ENCODE results near the gene KLHL6. TPM values are rescaled to one million over a fixed set of nuclear protein-coding genes. Genes with fewer than 3 reads are reported as not detected.

KLHL6 gene
- total RNA-seq, 1 donor from 2014 or later, result 24.7 TPM

DNA sequence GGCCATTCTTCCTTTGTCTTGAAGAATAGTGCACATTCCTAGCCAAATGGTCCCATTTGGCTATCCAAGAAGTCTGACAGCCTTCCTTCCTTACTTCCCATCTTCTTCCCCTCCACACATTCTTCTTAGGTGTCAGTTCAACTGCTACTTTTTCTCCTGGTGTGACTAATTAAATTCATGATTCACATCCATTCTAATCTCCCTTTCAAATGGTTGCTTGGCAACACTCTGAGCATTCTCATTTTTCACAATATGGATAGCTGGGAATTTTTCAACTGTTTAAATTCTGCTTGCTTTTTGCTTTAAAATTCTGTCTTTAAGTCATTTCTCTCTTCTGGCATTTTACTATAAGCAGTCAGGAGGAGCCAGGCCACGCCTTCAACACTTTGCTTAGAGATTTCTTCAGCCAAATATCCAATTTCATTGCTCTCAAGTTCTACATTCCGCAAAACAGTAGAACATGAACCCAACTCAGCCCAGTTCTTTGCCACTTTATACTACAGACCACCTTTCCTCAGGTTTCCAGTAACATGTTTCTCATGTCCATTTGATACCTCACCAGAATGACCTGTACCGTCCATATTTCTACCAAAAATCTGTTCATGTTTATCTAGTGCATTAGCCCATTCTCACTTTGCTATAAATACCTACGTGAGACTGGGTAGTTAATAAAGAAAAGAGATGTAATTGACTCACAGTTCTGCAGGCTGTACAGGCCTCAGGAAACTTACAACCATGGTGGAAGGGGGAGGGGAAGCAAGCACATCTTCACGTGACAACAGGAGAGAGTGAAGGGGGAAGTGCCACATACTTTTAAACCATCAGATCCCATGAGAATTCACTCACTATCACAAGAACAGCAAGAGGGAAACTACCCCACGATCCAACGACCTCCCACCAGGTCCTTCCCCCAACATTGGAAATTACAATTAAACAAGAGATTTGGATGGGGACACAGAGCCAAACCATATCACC lies 95.1 kb downstream of the KLHL6 start:
- Histone ChIP-seq H3K4me3 (no peak overlapping the region), H3K9me3 (no peaks in the 10 kb centered on the region), H3K27me3 (no peaks in the 10 kb centered on the region), H3K36me3 (peaks cover 2% of the 10 kb centered on the region), H3K27ac (no peak overlapping the region), H3K4me1 (no peaks in the 10 kb centered on the region)
- intact Hi-C loops (cut with DNase I), result no loop called here
- TF ChIP-seq, protein P1, sequence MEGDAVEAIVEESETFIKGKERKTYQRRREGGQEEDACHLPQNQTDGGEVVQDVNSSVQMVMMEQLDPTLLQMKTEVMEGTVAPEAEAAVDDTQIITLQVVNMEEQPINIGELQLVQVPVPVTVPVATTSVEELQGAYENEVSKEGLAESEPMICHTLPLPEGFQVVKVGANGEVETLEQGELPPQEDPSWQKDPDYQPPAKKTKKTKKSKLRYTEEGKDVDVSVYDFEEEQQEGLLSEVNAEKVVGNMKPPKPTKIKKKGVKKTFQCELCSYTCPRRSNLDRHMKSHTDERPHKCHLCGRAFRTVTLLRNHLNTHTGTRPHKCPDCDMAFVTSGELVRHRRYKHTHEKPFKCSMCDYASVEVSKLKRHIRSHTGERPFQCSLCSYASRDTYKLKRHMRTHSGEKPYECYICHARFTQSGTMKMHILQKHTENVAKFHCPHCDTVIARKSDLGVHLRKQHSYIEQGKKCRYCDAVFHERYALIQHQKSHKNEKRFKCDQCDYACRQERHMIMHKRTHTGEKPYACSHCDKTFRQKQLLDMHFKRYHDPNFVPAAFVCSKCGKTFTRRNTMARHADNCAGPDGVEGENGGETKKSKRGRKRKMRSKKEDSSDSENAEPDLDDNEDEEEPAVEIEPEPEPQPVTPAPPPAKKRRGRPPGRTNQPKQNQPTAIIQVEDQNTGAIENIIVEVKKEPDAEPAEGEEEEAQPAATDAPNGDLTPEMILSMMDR (IDR thresholded peaks at IDR 0.05), result no peak
- DNase-seq (no peak), ATAC-seq (no peak)

DNA sequence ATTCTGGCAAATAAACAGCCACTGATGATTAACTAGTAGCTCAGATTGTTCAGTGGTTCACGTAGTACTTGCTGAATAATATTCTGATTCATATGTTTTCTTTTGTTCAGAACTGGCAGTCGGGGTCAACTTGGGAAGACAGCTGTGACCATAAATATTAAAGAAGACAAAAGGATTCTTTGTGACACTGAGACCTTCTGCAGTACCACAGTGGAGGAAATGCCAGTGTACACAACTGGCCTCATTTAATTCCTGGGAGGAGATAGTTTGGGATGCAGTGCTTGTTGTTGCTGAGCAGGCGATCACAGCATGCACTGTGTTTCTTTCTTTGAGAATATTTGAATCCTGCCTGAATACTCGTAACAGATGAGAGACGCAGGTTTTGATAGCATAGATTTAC lies 100.4 kb downstream of the KLHL6 start:
- Histone ChIP-seq H3K4me3 (no peak overlapping the region), H3K36me3 (peaks cover 15% of the 10 kb centered on the region), H3K27me3 (no peaks in the 10 kb centered on the region), H3K9me3 (no peaks in the 10 kb centered on the region), H3K27ac (no peak overlapping the region), H3K4me1 (no peaks in the 10 kb centered on the region)
- TF ChIP-seq, protein P1 (IDR thresholded peaks at IDR 0.05), result no peak
- ATAC-seq (no peak), DNase-seq (no peak)
- intact Hi-C loops (cut with DNase I), result no loop called here

DNA sequence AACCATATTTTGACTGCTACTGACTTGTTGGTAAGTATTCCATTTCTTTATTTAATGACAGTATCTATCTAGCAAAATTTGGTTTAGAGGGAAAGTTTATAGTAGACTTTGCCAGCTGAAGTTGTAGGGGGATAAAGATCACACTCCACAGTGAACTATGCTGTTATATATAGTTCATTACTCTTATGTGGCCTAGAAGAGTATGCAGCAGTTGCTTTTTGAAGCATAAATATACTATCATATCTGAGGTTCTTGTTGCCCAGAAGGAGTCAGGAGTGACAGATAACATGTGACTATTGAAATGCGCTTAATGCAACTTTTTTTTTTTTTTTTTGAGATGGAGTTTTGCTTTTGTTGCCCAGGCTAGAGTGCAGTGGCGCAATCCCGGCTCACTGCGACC lies 101.4 kb downstream of the KLHL6 start:
- intact Hi-C loops (cut with DNase I), result no loop called here
- no peaks in the 10 kb centered on the region for H3K27me3 ChIP-seq
- TF ChIP-seq, protein P1 (IDR thresholded peaks at IDR 0.05), result no peak
- H3K9me3 ChIP-seq, result no peaks in the 10 kb centered on the region
- no peak overlapping the region for H3K27ac ChIP-seq
- H3K4me3 ChIP-seq, result no peak overlapping the region
- ATAC-seq (no peak), DNase-seq (no peak)
- peaks cover 5% of the 10 kb centered on the region for H3K4me1 ChIP-seq
- peaks cover 15% of the 10 kb centered on the region for H3K36me3 ChIP-seq

DNA sequence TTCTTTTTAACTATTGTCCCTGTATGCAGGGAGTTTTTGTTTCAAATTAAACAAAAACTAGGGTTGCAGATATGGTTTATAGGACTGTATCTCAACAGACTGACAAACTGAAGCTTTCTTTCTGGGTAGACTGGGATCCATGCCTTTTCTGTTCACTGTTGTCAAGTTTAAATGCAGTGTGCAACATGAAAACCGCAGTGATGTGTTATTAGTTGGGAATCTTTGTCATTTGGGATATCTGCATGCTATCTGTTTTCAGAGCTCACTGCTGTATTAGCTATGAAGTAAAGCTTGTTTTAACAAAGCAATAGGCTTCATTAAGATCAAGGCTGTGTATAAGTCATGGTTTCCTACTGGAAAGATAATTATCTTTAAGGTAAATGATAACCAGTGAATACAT lies 105.7 kb downstream of the KLHL6 start:
- ATAC-seq, result no peak
- H3K4me3 ChIP-seq, result no peak overlapping the region
- intact Hi-C loops (cut with DNase I), result no loop called here

DNA sequence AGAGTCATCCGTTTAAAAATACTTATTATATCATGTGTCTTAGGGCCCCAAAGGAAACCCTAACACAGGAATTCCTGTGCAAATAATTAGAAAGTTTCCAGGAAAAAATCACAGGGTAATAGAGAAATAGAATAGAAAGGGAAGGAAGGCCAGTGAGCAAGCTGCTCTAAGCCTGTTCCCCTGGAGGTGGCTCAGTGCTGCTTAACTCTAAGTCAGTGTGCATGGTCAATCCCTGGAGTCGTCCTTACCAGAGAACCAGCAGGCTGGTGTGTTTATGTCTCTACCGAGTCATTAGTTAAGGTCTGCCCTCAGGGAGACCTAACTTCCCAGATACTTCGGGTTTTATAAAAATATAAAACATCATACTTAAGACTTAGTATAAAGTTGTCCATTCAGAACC lies 106.1 kb downstream of the KLHL6 start:
- no peak overlapping the region for H3K4me3 ChIP-seq
- ATAC-seq, result no peak
- DNase-seq, result no peak
- TF ChIP-seq, protein P1 (IDR thresholded peaks at IDR 0.05), result no peak
- intact Hi-C loops (cut with DNase I), result no loop called here
- peaks cover 3% of the 10 kb centered on the region for H3K36me3 ChIP-seq
- peaks cover 5% of the 10 kb centered on the region for H3K4me1 ChIP-seq
- H3K27ac ChIP-seq, result no peak overlapping the region
- H3K27me3 ChIP-seq, result no peaks in the 10 kb centered on the region
- H3K9me3 ChIP-seq, result no peaks in the 10 kb centered on the region

More for the DNA sequence above, 105.7 kb downstream of the KLHL6 start:
- Histone ChIP-seq H3K4me1 (peaks cover 5% of the 10 kb centered on the region), H3K36me3 (peaks cover 7% of the 10 kb centered on the region), H3K27me3 (no peaks in the 10 kb centered on the region), H3K27ac (no peak overlapping the region), H3K9me3 (no peaks in the 10 kb centered on the region)
- no peak for DNase-seq
- TF ChIP-seq, protein P1 (IDR thresholded peaks at IDR 0.05), result no peak
